GM23338 (cell line): Measurements from ENCODE around the gene BPTF. TPM values are rescaled to one million over a fixed set of nuclear protein-coding genes. Genes with fewer than 3 reads are reported as not detected.

Experiments used
- ATAC-seq: fragments of 200-7000 bp; cut with Tn5 transposase; 3 replicates; pipeline ENCODE4 v1.9.1; 2020
- DNase-seq: peaks from one replicate; pipeline ENCODE4 v3.0.0-alpha.2; 2015; ENCODE audit warnings: low spot score
- H2AFZ ChIP-seq: fragments of 200-600 bp; sonication (generic); 2 replicates; pipeline ENCODE4 v1.8.0; 2016; ENCODE audit warnings: antibody characterized with exemption, mild to moderate bottlenecking, moderate library complexity
- H3F3A ChIP-seq: fragments of 200-600 bp; sonication (generic); replicated peaks from 2 replicates; pipeline ENCODE4 v1.8.0; 2017; ENCODE audit warnings: antibody characterized with exemption, mixed run types, low read depth
- H3K27ac ChIP-seq: fragments of 200-600 bp; sonication (generic); 2 replicates; pipeline ENCODE4 v1.6.1; 2016; ENCODE audit warnings: low read depth
- H3K27me3 ChIP-seq: fragments of 200-600 bp; sonication (generic); 2 replicates; pipeline ENCODE4 v1.8.0; 2016; ENCODE audit warnings: mild to moderate bottlenecking, mixed run types, moderate library complexity; ENCODE audit not compliant: insufficient read depth
- H3K36me3 ChIP-seq: fragments of 200-600 bp; sonication (generic); 2 replicates; pipeline ENCODE4 v1.8.0; 2016; ENCODE audit warnings: mild to moderate bottlenecking; ENCODE audit not compliant: insufficient read depth
- H3K4me1 ChIP-seq: fragments of 200-600 bp; sonication (generic); 2 replicates; pipeline ENCODE4 v1.8.0; 2016; ENCODE audit warnings: mild to moderate bottlenecking, moderate library complexity; ENCODE audit not compliant: insufficient read depth
- H3K4me2 ChIP-seq: fragments of 200-600 bp; sonication (generic); 2 replicates; pipeline ENCODE4 v1.7.1; 2017; ENCODE audit warnings: mixed run types
- H3K4me3 ChIP-seq: fragments of 200-600 bp; sonication (generic); 2 replicates; pipeline ENCODE4 v1.6.1; 2016; ENCODE audit warnings: mixed run types
- H3K79me2 ChIP-seq: fragments of 200-600 bp; sonication (generic); replicated peaks from 2 replicates; pipeline ENCODE4 v1.8.0; 2017; ENCODE audit warnings: mild to moderate bottlenecking; ENCODE audit not compliant: insufficient read depth
- H3K9me2 ChIP-seq: fragments of 200-600 bp; sonication (generic); 2 replicates; pipeline ENCODE4 v1.8.0; 2017; ENCODE audit not compliant: insufficient read depth
- H4K20me1 ChIP-seq: fragments of 200-600 bp; sonication (generic); replicated peaks from 2 replicates; pipeline ENCODE4 v1.8.0; 2017; ENCODE audit warnings: mild to moderate bottlenecking; ENCODE audit not compliant: insufficient read depth
- H3K27ac Mint-ChIP-seq: 2 replicates; pipeline ENCODE4 v1.8.0; 2020; ENCODE audit warnings: inconsistent platforms, mild to moderate bottlenecking, moderate library complexity, mixed read lengths
- H3K27me3 Mint-ChIP-seq: 3 replicates; pipeline ENCODE4 v1.8.0; 2022; ENCODE audit warnings: low read depth, mild to moderate bottlenecking, moderate library complexity, mixed read lengths, inconsistent platforms; ENCODE audit not compliant: insufficient read depth, poor library complexity
- H3K36me3 Mint-ChIP-seq: 3 replicates; pipeline ENCODE4 v1.8.0; 2021; ENCODE audit warnings: low read depth, mild to moderate bottlenecking, inconsistent platforms, moderate library complexity, mixed read lengths
- H3K4me1 Mint-ChIP-seq: 3 replicates; pipeline ENCODE4 v1.8.0; 2020; ENCODE audit warnings: mild to moderate bottlenecking, inconsistent platforms, mixed read lengths
- H3K4me3 Mint-ChIP-seq: 3 replicates; pipeline ENCODE4 v1.8.0; 2021; ENCODE audit warnings: moderate library complexity, mild to moderate bottlenecking, inconsistent platforms, mixed read lengths
- H3K9me3 Mint-ChIP-seq: 3 replicates; pipeline ENCODE4 v1.8.0; 2020; ENCODE audit warnings: moderate library complexity, mild to moderate bottlenecking, inconsistent platforms, mixed read lengths
- CREB1 ChIP-seq: fragments of 250-450 bp; sonication (Bioruptor Pico); IDR thresholded peaks from 2 replicates; pipeline ENCODE4 v1.5.0; 2020; ENCODE audit warnings: low read depth, mild to moderate bottlenecking, moderate library complexity
- EZH2 ChIP-seq: fragments of 200-600 bp; sonication (generic); IDR thresholded peaks from one replicate; pipeline ENCODE4 v1.8.0; 2017; ENCODE audit warnings: antibody characterized with exemption, mild to moderate bottlenecking, low read depth; ENCODE audit not compliant: unreplicated experiment
- EZH2phosphoT487 ChIP-seq: fragments of 200-600 bp; sonication (generic); IDR thresholded peaks from one replicate; pipeline ENCODE4 v1.8.1; 2018; ENCODE audit warnings: antibody characterized with exemption; ENCODE audit not compliant: unreplicated experiment
- JUNB ChIP-seq: IDR thresholded peaks from one replicate; pipeline ENCODE4 v1.6.1; 2016; ENCODE audit warnings: antibody characterized with exemption; ENCODE audit not compliant: unreplicated experiment
- NANOG ChIP-seq: IDR thresholded peaks from 2 replicates; pipeline ENCODE4 v1.6.1; 2016; ENCODE audit warnings: antibody characterized with exemption, borderline replicate concordance
- POLR2AphosphoS5 ChIP-seq: IDR thresholded peaks from 2 replicates; pipeline ENCODE4 v1.6.1; 2016; ENCODE audit warnings: antibody characterized with exemption, low read depth
- STAT1 ChIP-seq: IDR thresholded peaks from one replicate; pipeline ENCODE4 v1.6.1; 2016; ENCODE audit warnings: antibody characterized with exemption; ENCODE audit not compliant: unreplicated experiment
- ZNF114 ChIP-seq: fragments of 250-450 bp; sonication (Bioruptor Pico); IDR thresholded peaks from 2 replicates; pipeline ENCODE4 v1.5.0; 2020; ENCODE audit warnings: mild to moderate bottlenecking, moderate library complexity
- ZNF331 ChIP-seq: fragments of 250-450 bp; sonication (Bioruptor Pico); IDR thresholded peaks from 2 replicates; pipeline ENCODE4 v1.5.0; 2020; ENCODE audit warnings: low read depth, mild to moderate bottlenecking, moderate library complexity
- polyA plus RNA-seq: library from polyadenylated mRNA; unstranded; fragments of >200 nt; fragmentation: Nextera tagmentation; extraction: Ambion mirVana; gene quantifications from 2 replicates; pipeline ENCODE4 v1.2.1, GENCODE V29; 2016
- total RNA-seq: library from RNA; depleted of rRNA; stranded (reverse); fragments of >200 nt; shearing (Covaris generic); gene quantifications from 2 replicates; pipeline ENCODE4 v1.2.3, GENCODE V29; 2014
- TF ChIP-seq, protein P1 (sequence below), 2 experiments: fragments of 200-600 bp in 1 of 2; sonication (generic) in 1 of 2; conservative IDR thresholded peaks; 2 replicates each; pipeline versions ENCODE4 v1.5.1 to v1.6.1; 2016 to 2017; ENCODE audit warnings: antibody characterized with exemption in 2 of 2, low read depth in 2 of 2, mild to moderate bottlenecking in 2 of 2, moderate library complexity in 1 of 2
- TF ChIP-seq, protein P2 (sequence below): IDR thresholded peaks from 2 replicates; pipeline ENCODE4 v1.6.1; 2016; ENCODE audit warnings: antibody characterized with exemption
- TF ChIP-seq, protein P3 (sequence below): IDR thresholded peaks from one replicate; pipeline ENCODE4 v1.6.1; 2018; ENCODE audit warnings: antibody characterized with exemption; ENCODE audit not compliant: unreplicated experiment
- TF ChIP-seq, protein P4 (sequence below): fragments of 250-450 bp; sonication (Bioruptor Pico); IDR thresholded peaks from 2 replicates; pipeline ENCODE4 v1.5.0; 2020; ENCODE audit warnings: mild to moderate bottlenecking, moderate library complexity

The BPTF gene
- total and polyA plus RNA-seq, 2 experiments from 2014 or later: 161 to 179 TPM

DNA sequence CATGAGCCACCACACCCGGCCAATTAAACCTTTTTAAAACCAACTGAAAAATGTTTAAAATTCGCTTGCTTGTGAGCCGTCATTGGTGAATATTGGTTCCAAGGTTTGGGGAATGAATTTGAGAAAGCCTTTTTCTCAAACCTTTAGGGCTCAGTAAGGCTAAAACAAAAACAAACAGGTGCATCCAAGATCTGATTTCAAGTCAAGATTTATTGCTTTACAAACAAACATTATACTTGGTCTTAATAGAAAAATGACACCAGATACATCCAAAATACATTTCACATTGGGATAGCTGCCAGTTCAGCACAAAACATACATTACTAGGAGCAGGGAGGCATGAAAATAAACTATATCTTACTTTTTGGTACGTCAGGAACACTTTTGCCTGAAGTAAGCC is 165.6 kb downstream of the BPTF start:
- Mint-ChIP-seq H3K27me3 (peaks cover 13% of the 10 kb centered on the region), H3K4me3 (no peak overlapping the region), H3K36me3 (peaks cover 13% of the 10 kb centered on the region), H3K9me3 (no peaks in the 10 kb centered on the region), H3K4me1 (peaks cover 15% of the 10 kb centered on the region), H3K27ac (no peak overlapping the region)
- TF ChIP-seq, protein P1, sequence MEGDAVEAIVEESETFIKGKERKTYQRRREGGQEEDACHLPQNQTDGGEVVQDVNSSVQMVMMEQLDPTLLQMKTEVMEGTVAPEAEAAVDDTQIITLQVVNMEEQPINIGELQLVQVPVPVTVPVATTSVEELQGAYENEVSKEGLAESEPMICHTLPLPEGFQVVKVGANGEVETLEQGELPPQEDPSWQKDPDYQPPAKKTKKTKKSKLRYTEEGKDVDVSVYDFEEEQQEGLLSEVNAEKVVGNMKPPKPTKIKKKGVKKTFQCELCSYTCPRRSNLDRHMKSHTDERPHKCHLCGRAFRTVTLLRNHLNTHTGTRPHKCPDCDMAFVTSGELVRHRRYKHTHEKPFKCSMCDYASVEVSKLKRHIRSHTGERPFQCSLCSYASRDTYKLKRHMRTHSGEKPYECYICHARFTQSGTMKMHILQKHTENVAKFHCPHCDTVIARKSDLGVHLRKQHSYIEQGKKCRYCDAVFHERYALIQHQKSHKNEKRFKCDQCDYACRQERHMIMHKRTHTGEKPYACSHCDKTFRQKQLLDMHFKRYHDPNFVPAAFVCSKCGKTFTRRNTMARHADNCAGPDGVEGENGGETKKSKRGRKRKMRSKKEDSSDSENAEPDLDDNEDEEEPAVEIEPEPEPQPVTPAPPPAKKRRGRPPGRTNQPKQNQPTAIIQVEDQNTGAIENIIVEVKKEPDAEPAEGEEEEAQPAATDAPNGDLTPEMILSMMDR (conservative IDR thresholded peaks at IDR 0.05; ENCODE audit: low read depth in 2 of 2): no peak
- TF ChIP-seq ZNF331 (no peak), CREB1 (CRISPR knock-in tag) (no peak), NANOG (no peak), JUNB (no peak), ZNF114 (CRISPR knock-in tag) (no peak), EZH2phosphoT487 (no peak), POLR2AphosphoS5 (no peak), STAT1 (no peak), EZH2 (no peak)
- TF ChIP-seq, protein P2, sequence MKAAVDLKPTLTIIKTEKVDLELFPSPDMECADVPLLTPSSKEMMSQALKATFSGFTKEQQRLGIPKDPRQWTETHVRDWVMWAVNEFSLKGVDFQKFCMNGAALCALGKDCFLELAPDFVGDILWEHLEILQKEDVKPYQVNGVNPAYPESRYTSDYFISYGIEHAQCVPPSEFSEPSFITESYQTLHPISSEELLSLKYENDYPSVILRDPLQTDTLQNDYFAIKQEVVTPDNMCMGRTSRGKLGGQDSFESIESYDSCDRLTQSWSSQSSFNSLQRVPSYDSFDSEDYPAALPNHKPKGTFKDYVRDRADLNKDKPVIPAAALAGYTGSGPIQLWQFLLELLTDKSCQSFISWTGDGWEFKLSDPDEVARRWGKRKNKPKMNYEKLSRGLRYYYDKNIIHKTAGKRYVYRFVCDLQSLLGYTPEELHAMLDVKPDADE: no peak
- TF ChIP-seq, protein P3, sequence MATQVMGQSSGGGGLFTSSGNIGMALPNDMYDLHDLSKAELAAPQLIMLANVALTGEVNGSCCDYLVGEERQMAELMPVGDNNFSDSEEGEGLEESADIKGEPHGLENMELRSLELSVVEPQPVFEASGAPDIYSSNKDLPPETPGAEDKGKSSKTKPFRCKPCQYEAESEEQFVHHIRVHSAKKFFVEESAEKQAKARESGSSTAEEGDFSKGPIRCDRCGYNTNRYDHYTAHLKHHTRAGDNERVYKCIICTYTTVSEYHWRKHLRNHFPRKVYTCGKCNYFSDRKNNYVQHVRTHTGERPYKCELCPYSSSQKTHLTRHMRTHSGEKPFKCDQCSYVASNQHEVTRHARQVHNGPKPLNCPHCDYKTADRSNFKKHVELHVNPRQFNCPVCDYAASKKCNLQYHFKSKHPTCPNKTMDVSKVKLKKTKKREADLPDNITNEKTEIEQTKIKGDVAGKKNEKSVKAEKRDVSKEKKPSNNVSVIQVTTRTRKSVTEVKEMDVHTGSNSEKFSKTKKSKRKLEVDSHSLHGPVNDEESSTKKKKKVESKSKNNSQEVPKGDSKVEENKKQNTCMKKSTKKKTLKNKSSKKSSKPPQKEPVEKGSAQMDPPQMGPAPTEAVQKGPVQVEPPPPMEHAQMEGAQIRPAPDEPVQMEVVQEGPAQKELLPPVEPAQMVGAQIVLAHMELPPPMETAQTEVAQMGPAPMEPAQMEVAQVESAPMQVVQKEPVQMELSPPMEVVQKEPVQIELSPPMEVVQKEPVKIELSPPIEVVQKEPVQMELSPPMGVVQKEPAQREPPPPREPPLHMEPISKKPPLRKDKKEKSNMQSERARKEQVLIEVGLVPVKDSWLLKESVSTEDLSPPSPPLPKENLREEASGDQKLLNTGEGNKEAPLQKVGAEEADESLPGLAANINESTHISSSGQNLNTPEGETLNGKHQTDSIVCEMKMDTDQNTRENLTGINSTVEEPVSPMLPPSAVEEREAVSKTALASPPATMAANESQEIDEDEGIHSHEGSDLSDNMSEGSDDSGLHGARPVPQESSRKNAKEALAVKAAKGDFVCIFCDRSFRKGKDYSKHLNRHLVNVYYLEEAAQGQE: no peak
- TF ChIP-seq, protein P4, sequence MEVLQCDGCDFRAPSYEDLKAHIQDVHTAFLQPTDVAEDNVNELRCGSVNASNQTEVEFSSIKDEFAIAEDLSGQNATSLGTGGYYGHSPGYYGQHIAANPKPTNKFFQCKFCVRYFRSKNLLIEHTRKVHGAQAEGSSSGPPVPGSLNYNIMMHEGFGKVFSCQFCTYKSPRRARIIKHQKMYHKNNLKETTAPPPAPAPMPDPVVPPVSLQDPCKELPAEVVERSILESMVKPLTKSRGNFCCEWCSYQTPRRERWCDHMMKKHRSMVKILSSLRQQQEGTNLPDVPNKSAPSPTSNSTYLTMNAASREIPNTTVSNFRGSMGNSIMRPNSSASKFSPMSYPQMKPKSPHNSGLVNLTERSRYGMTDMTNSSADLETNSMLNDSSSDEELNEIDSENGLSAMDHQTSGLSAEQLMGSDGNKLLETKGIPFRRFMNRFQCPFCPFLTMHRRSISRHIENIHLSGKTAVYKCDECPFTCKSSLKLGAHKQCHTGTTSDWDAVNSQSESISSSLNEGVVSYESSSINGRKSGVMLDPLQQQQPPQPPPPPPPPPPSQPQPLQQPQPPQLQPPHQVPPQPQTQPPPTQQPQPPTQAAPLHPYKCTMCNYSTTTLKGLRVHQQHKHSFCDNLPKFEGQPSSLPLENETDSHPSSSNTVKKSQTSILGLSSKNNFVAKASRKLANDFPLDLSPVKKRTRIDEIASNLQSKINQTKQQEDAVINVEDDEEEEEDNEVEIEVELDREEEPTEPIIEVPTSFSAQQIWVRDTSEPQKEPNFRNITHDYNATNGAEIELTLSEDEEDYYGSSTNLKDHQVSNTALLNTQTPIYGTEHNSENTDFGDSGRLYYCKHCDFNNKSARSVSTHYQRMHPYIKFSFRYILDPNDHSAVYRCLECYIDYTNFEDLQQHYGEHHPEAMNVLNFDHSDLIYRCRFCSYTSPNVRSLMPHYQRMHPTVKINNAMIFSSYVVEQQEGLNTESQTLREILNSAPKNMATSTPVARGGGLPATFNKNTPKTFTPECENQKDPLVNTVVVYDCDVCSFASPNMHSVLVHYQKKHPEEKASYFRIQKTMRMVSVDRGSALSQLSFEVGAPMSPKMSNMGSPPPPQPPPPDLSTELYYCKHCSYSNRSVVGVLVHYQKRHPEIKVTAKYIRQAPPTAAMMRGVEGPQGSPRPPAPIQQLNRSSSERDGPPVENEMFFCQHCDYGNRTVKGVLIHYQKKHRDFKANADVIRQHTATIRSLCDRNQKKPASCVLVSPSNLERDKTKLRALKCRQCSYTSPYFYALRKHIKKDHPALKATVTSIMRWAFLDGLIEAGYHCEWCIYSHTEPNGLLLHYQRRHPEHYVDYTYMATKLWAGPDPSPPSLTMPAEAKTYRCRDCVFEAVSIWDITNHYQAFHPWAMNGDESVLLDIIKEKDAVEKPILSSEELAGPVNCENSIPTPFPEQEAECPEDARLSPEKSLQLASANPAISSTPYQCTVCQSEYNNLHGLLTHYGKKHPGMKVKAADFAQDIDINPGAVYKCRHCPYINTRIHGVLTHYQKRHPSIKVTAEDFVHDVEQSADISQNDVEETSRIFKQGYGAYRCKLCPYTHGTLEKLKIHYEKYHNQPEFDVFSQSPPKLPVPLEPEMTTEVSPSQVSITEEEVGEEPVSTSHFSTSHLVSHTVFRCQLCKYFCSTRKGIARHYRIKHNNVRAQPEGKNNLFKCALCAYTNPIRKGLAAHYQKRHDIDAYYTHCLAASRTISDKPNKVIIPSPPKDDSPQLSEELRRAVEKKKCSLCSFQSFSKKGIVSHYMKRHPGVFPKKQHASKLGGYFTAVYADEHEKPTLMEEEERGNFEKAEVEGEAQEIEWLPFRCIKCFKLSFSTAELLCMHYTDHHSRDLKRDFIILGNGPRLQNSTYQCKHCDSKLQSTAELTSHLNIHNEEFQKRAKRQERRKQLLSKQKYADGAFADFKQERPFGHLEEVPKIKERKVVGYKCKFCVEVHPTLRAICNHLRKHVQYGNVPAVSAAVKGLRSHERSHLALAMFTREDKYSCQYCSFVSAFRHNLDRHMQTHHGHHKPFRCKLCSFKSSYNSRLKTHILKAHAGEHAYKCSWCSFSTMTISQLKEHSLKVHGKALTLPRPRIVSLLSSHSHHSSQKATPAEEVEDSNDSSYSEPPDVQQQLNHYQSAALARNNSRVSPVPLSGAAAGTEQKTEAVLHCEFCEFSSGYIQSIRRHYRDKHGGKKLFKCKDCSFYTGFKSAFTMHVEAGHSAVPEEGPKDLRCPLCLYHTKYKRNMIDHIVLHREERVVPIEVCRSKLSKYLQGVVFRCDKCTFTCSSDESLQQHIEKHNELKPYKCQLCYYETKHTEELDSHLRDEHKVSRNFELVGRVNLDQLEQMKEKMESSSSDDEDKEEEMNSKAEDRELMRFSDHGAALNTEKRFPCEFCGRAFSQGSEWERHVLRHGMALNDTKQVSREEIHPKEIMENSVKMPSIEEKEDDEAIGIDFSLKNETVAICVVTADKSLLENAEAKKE (CRISPR knock-in tag): no peak
- Histone ChIP-seq H3K27me3 (peaks cover 24% of the 10 kb centered on the region), H3K4me1 (peaks cover 14% of the 10 kb centered on the region), H3K4me3 (no peak overlapping the region), H3K27ac (no peak overlapping the region), H2AFZ (no peak overlapping the region), H3K79me2 (no peaks in the 10 kb centered on the region), H3K9me2 (no peaks in the 10 kb centered on the region), H3K4me2 (no peak overlapping the region), H3F3A (peaks cover 13% of the 10 kb centered on the region), H3K36me3 (no peaks in the 10 kb centered on the region), H4K20me1 (no peaks in the 10 kb centered on the region; the same call in 1 of the 2 replicates)
- ATAC-seq: no peak
- no peak for DNase-seq
